Measurements from ENCODE around the gene TIPARP. TPM values are rescaled to one million over a fixed set of nuclear protein-coding genes. Genes with fewer than 3 reads are reported as not detected.

The TIPARP gene
- total and polyA plus RNA-seq, 2 of the 8 experiments (the other 6 are each of a cell fraction or from before 2014, with no cell fraction given), result 1.6 to 5.8 TPM

GRCh38 chr3:156678197-156678596 is 3.8 kb downstream of the TIPARP start (continued):
- TF ChIP-seq SP4 (IDR thresholded peaks at IDR 0.05; ENCODE audit: low read length), result no peak
